Measurements from ENCODE around the gene PSMB7.

PSMB7 gene

DNA sequence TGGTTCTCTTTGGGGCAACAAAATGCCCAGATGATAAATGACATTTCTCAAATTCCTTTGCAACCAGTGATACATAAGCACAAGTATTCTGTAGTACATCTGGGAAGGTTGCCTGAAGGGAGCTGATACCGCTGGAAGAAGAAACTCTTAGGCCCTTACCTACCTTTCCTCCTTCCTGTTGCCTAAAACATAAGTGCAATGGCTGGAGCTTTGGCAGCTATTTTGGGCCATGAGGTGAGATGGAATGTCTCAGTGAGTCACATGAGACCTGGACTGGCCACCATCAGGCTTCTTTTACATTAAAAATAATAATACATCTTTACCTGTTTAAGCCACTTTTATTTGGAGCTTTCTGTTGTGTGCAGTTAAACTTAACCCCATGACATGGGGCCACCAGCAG lies 23.8 kb upstream of the PSMB7 start:
- no peaks in the 10 kb centered on the region for H3K4me1 ChIP-seq (ENCODE audit: low read length)

DNA sequence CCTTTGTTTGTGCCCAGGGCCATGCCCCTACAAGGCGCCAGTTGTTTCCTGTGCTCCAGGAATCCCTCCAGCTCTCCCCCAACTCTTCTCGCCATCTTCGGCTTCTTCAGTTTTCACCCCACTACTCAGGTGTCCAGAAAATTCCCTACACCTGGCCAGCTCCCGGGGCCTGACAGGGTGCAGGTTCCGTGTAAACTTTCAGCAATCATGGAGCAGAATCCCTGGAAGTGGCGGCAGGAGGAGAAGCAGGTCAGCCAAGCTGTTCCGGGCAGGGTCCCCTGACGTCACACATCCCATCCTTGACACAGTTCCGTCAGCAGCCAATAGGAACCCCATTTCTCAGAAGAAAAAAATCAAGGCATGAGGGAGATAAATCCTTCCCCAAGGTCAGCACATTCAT lies 22.8 kb upstream of the PSMB7 start:
- Histone ChIP-seq H3K9me3 (ENCODE audit: insufficient read depth, low read length) (no peaks in the 10 kb centered on the region), H2AFZ (ENCODE audit: low read depth, low read length) (no peak overlapping the region), H3K27ac (ENCODE audit: low read length) (no peak overlapping the region), H3K4me1 (ENCODE audit: low read length) (no peaks in the 10 kb centered on the region), H3K4me3 (ENCODE audit: low read length) (no peak overlapping the region), H3K4me2 (ENCODE audit: low read length) (no peak overlapping the region), H3K9ac (ENCODE audit: low read length) (no peak overlapping the region), H3K27me3 (ENCODE audit: low read depth, low read length) (0 out of 2 replicates have a peak, but pooled peaks cover 6% of the 10 kb centered on the region), H3K36me3 (replicated peaks; ENCODE audit: low read depth, low read length) (no peaks in the 10 kb centered on the region), H4K20me1 (ENCODE audit: insufficient read depth, low read length) (no peaks in the 10 kb centered on the region), H3K79me2 (ENCODE audit: low read length) (no peaks in the 10 kb centered on the region)
- TF ChIP-seq, protein P1, sequence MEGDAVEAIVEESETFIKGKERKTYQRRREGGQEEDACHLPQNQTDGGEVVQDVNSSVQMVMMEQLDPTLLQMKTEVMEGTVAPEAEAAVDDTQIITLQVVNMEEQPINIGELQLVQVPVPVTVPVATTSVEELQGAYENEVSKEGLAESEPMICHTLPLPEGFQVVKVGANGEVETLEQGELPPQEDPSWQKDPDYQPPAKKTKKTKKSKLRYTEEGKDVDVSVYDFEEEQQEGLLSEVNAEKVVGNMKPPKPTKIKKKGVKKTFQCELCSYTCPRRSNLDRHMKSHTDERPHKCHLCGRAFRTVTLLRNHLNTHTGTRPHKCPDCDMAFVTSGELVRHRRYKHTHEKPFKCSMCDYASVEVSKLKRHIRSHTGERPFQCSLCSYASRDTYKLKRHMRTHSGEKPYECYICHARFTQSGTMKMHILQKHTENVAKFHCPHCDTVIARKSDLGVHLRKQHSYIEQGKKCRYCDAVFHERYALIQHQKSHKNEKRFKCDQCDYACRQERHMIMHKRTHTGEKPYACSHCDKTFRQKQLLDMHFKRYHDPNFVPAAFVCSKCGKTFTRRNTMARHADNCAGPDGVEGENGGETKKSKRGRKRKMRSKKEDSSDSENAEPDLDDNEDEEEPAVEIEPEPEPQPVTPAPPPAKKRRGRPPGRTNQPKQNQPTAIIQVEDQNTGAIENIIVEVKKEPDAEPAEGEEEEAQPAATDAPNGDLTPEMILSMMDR (IDR thresholded peaks at IDR 0.05; ENCODE audit: low read depth, low read length) = no peak

More for the DNA sequence above, 23.8 kb upstream of the PSMB7 start:
- Histone ChIP-seq H3K9ac (ENCODE audit: low read length) (no peak overlapping the region), H4K20me1 (ENCODE audit: insufficient read depth, low read length) (no peaks in the 10 kb centered on the region), H3K27me3 (ENCODE audit: low read depth, low read length) (no peaks in the 10 kb centered on the region), H2AFZ (ENCODE audit: low read depth, low read length) (no peak overlapping the region), H3K4me2 (ENCODE audit: low read length) (no peak overlapping the region), H3K36me3 (replicated peaks; ENCODE audit: low read depth, low read length) (no peaks in the 10 kb centered on the region), H3K27ac (ENCODE audit: low read length) (no peak overlapping the region), H3K9me3 (ENCODE audit: insufficient read depth, low read length) (no peaks in the 10 kb centered on the region), H3K79me2 (ENCODE audit: low read length) (no peaks in the 10 kb centered on the region), H3K4me3 (ENCODE audit: low read length) (no peak overlapping the region)
- no peak for TF ChIP-seq EZH2phosphoT487 (IDR thresholded peaks at IDR 0.05; ENCODE audit: low read depth)
- TF ChIP-seq, protein P1 (IDR thresholded peaks at IDR 0.05; ENCODE audit: low read depth, low read length) = no peak

DNA sequence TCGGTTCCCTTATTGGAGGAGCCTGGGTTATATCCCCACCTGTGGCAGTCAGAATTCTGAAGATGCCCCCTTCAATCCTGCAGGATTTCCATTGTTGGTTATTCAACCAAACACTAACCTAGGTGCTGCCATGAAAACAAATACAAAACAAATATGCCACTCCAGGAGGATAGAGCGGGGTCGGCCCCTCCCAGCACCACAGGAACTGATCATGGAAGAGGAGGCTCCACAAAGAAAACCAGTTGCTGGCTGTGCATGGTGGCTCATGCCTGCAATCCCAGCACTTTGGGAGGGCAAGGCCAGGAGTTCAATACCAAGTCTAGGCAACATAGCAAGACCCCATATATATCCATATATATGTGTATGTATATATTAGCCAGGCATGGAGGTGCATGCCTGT lies 21.8 kb upstream of the PSMB7 start:
- H3K4me1 ChIP-seq (ENCODE audit: low read length) = no peaks in the 10 kb centered on the region
- H3K4me3 ChIP-seq (ENCODE audit: low read length) = no peak overlapping the region
- peaks cover 12% of the 10 kb centered on the region for H3K27me3 ChIP-seq (ENCODE audit: low read depth, low read length)
- H3K4me2 ChIP-seq (ENCODE audit: low read length) = no peak overlapping the region
- H3K36me3 ChIP-seq (replicated peaks; ENCODE audit: low read depth, low read length) = no peaks in the 10 kb centered on the region
- H4K20me1 ChIP-seq (ENCODE audit: insufficient read depth, low read length) = no peaks in the 10 kb centered on the region
- TF ChIP-seq EZH2phosphoT487 (IDR thresholded peaks at IDR 0.05; ENCODE audit: low read depth) = no peak
- TF ChIP-seq, protein P1 (IDR thresholded peaks at IDR 0.05; ENCODE audit: low read depth, low read length) = no peak
- H3K27ac ChIP-seq (ENCODE audit: low read length) = no peak overlapping the region
- no peak overlapping the region for H3K9ac ChIP-seq (ENCODE audit: low read length)
- no peaks in the 10 kb centered on the region for H3K79me2 ChIP-seq (ENCODE audit: low read length)
- no peak overlapping the region for H2AFZ ChIP-seq (ENCODE audit: low read depth, low read length)
- no peaks in the 10 kb centered on the region for H3K9me3 ChIP-seq (ENCODE audit: insufficient read depth, low read length)

DNA sequence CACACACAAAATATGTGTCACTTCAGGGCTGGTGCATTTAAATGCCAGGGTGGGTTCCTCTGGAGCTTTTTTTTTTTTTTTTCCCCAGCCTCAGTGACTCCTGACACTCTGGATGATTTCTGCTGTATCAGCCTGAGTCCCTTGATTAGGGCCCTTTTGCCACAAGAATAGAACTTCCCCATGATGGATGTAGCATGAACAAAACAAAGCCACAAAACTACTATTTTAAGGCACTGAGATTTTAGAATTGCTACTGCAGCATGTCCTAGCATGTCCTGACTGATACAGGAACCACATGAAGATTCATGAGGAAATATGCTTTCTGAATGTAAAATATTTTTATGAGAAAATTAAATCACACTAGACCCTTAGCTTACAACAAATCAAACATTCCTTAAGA lies 21.1 kb upstream of the PSMB7 start:
- no peaks in the 10 kb centered on the region for H4K20me1 ChIP-seq (ENCODE audit: insufficient read depth, low read length)
- H3K4me2 ChIP-seq (ENCODE audit: low read length) = no peak overlapping the region
- H3K27ac ChIP-seq (ENCODE audit: low read length) = no peak overlapping the region

More for the DNA sequence above, 21.1 kb upstream of the PSMB7 start:
- TF ChIP-seq, protein P1 (IDR thresholded peaks at IDR 0.05; ENCODE audit: low read depth, low read length) = no peak
- TF ChIP-seq EZH2phosphoT487 (IDR thresholded peaks at IDR 0.05; ENCODE audit: low read depth) = no peak
- Histone ChIP-seq H3K36me3 (replicated peaks; ENCODE audit: low read depth, low read length) (no peaks in the 10 kb centered on the region), H3K4me1 (ENCODE audit: low read length) (no peaks in the 10 kb centered on the region), H2AFZ (ENCODE audit: low read depth, low read length) (no peak overlapping the region), H3K9me3 (ENCODE audit: insufficient read depth, low read length) (no peaks in the 10 kb centered on the region), H3K4me3 (ENCODE audit: low read length) (no peak overlapping the region), H3K27me3 (ENCODE audit: low read depth, low read length) (peaks cover 12% of the 10 kb centered on the region), H3K9ac (ENCODE audit: low read length) (no peak overlapping the region), H3K79me2 (ENCODE audit: low read length) (no peaks in the 10 kb centered on the region)
